Esophagus muscularis mucosa (tissue), 4 donors: ENCODE data around the gene NDUFV1.

ENCODE experiments used
- CTCF ChIP-seq, 3 experiments: fragments of 200-600 bp in 2 of 3; fragments of 450-650 bp in 1 of 3; sonication (generic) in 2 of 3; IDR thresholded peaks; one replicate each; pipeline ENCODE4 v1.5.1; 2017 to 2019; ENCODE audit warnings: antibody characterized with exemption in 3 of 3, mild to moderate bottlenecking in 2 of 3, moderate library complexity in 1 of 3
- EP300 ChIP-seq: sonication (generic); formaldehyde crosslinking; IDR thresholded peaks from one replicate; pipeline ENCODE4 v1.6.1; 2017; ENCODE audit warnings: antibody characterized with exemption
- POLR2A ChIP-seq: fragments of 450-650 bp; IDR thresholded peaks from one replicate; pipeline ENCODE4 v1.6.1; 2017; ENCODE audit warnings: antibody characterized with exemption, moderate library complexity, mild to moderate bottlenecking, low read depth

DNA sequence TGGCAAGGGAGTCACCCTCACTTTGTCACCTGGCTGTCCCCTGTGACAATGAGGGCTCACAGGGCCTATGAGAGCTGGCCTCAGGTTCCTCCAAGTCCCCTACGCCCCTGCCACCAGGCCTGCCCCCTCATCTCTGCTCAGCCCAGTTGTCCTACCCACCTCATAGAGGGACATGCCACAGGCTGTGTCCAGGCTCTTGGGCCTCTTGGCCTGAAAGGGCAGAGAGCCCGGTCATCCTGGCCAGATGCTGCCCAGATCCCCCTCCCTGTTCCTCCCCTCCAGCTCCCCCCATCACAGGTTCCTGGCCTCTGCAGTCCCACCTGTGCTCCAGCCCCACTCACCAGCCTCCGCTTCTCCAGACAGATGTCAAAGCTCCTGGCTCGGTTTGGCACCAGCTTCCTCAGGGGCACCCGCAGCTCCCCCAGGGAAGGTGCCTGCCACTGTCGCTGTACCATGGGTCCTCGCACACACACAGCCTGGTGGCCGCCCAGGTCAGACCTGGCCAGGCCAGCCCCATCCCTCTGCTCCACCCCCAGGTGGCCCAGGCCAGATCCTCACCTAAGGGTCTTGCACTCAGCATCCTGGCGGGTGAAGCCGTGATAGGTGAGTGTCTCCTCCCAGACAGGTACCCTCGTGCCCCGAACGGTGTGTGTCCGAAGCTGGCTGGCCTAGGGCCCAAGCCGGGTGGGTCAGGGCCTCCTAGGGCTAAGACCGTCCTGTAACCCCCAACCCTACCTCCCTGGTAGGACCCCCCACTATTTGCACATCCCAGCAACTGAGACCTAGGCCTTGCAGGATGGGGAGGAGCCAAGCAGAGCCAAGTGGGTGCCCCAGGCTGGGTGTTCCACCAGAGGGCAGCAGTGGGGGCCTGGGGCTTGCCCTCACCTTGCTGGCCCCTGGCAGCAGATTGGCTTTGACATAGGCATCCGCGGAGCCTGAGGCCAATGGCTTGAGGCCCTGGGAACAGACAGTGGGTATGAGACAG is 8.3 kb downstream of the NDUFV1 start:
- TF ChIP-seq CTCF (IDR thresholded peaks at IDR 0.05) (peak; percentile 13 to 45 (median 16)), POLR2A (no peak), EP300 (no peak)
